ENCODE results near the gene HSD3B7.

Gene HSD3B7

GRCh38 chr16:31022544-31023251 is 37.7 kb downstream of the HSD3B7 start:
- no peak for DNase-seq (ENCODE audit: low read depth in 2 of 2)

GRCh38 chr16:31023252-31023602 is 38.2 kb downstream of the HSD3B7 start:
- DNase-seq (ENCODE audit: low read depth in 2 of 2), result no peak

GRCh38 chr16:31023627-31024226 is 38.7 kb downstream of the HSD3B7 start:
- DNase-seq (ENCODE audit: low read depth in 2 of 2), result no peak

GRCh38 chr16:31025339-31025738 is 40.3 kb downstream of the HSD3B7 start:
- no peak for DNase-seq (ENCODE audit: low read depth in 2 of 2)

GRCh38 chr16:31029272-31029671 is 44.3 kb downstream of the HSD3B7 start:
- DNase-seq (ENCODE audit: low read depth in 2 of 2), result no peak

GRCh38 chr16:31031276-31031675 is 46.3 kb downstream of the HSD3B7 start:
- no peak for DNase-seq (ENCODE audit: low read depth in 2 of 2)

GRCh38 chr16:31032736-31033708 is 48.0 kb downstream of the HSD3B7 start, which contains the start of gene STX4:
STX4 (plus strand) TSS chr16:31033558; CDS start chr16:31033806, 248 bp downstream.
- peak; percentile 96 for DNase-seq (ENCODE audit: low read depth in 2 of 2)

- DNase-seq (ENCODE audit: low read depth in 2 of 2), result peak; percentile 81 to 84
Observed at GRCh38 chr16:31033709-31034492, 48.9 kb downstream of the HSD3B7 start.

GRCh38 chr16:31036691-31037090 is 51.7 kb downstream of the HSD3B7 start:
- no peak for DNase-seq (ENCODE audit: low read depth in 2 of 2)
